Lung (tissue), 12 donors: ENCODE measurements around the gene MFAP4. TPM values are rescaled to one million over a fixed set of nuclear protein-coding genes. Genes with fewer than 3 reads are reported as not detected.

ENCODE experiments used
- ATAC-seq: fragments of 200-7000 bp; cut with Tn5 transposase; one replicate; pipeline ENCODE4 v1.9.1; 2020; ENCODE audit warnings: moderate number of reproducible peaks; ENCODE audit not compliant: insufficient read depth, low FRiP score
- DNase-seq, 3 donors: peaks; one replicate each; pipeline ENCODE4 v3.0.0-alpha.2; 2013 to 2017
- H3K27ac ChIP-seq, 2 donors: one replicate each; pipeline ENCODE4 v1.5.1; 2013; ENCODE audit warnings: mild to moderate bottlenecking in 2 of 2, moderate library complexity in 2 of 2, control low read depth in 1 of 2, inconsistent platforms in 1 of 2, low read depth in 1 of 2, low read length in 1 of 2
- H3K27me3 ChIP-seq, 3 donors: one replicate each; pipeline ENCODE4 v1.5.1; 2013; ENCODE audit warnings: low read length in 2 of 3; ENCODE audit not compliant: control insufficient read depth in 3 of 3, insufficient read depth in 3 of 3
- H3K36me3 ChIP-seq, 4 donors: one replicate each; pipeline ENCODE4 v1.5.1; 2013; ENCODE audit warnings: low read length in 4 of 4, mild to moderate bottlenecking in 1 of 4, moderate library complexity in 1 of 4; ENCODE audit not compliant: control insufficient read depth in 4 of 4, insufficient read depth in 4 of 4
- H3K4me1 ChIP-seq, 5 donors: one replicate each; pipeline ENCODE4 v1.5.1; 2013; ENCODE audit warnings: low read length in 5 of 5, mild to moderate bottlenecking in 2 of 5, moderate library complexity in 1 of 5; ENCODE audit not compliant: control insufficient read depth in 5 of 5, insufficient read depth in 5 of 5
- H3K4me3 ChIP-seq: one replicate; pipeline ENCODE4 v1.5.1; 2013; ENCODE audit warnings: mild to moderate bottlenecking, control low read depth, moderate library complexity
- H3K9ac ChIP-seq, 2 donors: one replicate each; pipeline ENCODE4 v1.5.1; 2013; ENCODE audit warnings: low read length in 2 of 2, control low read depth in 1 of 2; ENCODE audit not compliant: insufficient read depth in 1 of 2
- H3K9me3 ChIP-seq, 4 donors: one replicate each; pipeline ENCODE4 v1.5.1; 2013; ENCODE audit warnings: low read length in 3 of 4, mild to moderate bottlenecking in 1 of 4, moderate library complexity in 1 of 4; ENCODE audit not compliant: control insufficient read depth in 4 of 4, insufficient read depth in 3 of 4
- CTCF ChIP-seq: IDR thresholded peaks from 2 replicates; pipeline ENCODE4 v1.5.1; 2012; ENCODE audit warnings: mild to moderate bottlenecking; ENCODE audit errors: control extremely low read depth, extremely low read depth
- WGBS, 2 donors: extraction: QIAGEN DNeasy Blood & Tissue Kit; methylation state at CpG; one replicate each; pipeline ENCODE4 v1.1.7; 2013; 5-methylcytosine and 5-hydroxymethylcytosine counted together
- polyA plus RNA-seq, 2 donors: library from polyadenylated mRNA; stranded (reverse); fragments of 200-250 nt; gene quantifications; one replicate each; pipeline ENCODE4 v1.2.1, GENCODE V29; 2013
- total RNA-seq, 2 donors: library from RNA; depleted of rRNA in 1 of 2; stranded (reverse); fragments of >200 nt in 1 of 2; gene quantifications; one replicate each; pipeline ENCODE4 v1.2.1, GENCODE V29; 2014 to 2021
- donor health status: control.
- donor health status: control.
- donor health status: Bipolar disorder and iron deficiency.
- donor health status: healthy.
- donor health status: DM: yes; HTN: yes; CAD: no.

MFAP4 gene
- total and polyA plus RNA-seq, 4 donors, result 45.7 to 156 (median 92.2) TPM

GRCh38 chr17:19408346-19408710 lies 21.3 kb upstream of the MFAP4 start:
- DNase-seq, result no peak
- Histone ChIP-seq H3K27ac (no peak overlapping the region), H3K9ac (no peak overlapping the region), H3K36me3 (no peaks in the 10 kb centered on the region), H3K4me1 (peaks cover 0 to 16% (median 0%) of the 10 kb centered on the region in 5 donors), H3K9me3 (no peaks in the 10 kb centered on the region), H3K4me3 (no peak overlapping the region), H3K27me3 (no peaks in the 10 kb centered on the region)
- ATAC-seq, result no peak
- 98% methylated on average over 2 of the region's 2 CpGs for WGBS, 2 donors
- TF ChIP-seq CTCF, result no peak

- no peak overlapping the region for H3K27ac ChIP-seq
- peaks cover 0 to 3% (median 0%) of the 10 kb centered on the region in 4 donors for H3K9me3 ChIP-seq
- no peaks in the 10 kb centered on the region for H3K36me3 ChIP-seq
- ATAC-seq (no peak), DNase-seq (no peak)
- TF ChIP-seq CTCF, result no peak
- H3K4me3 ChIP-seq, result no peak overlapping the region
- H3K27me3 ChIP-seq, result no peaks in the 10 kb centered on the region
- H3K4me1 ChIP-seq, result peaks cover 0 to 22% (median 0%) of the 10 kb centered on the region in 5 donors
- H3K9ac ChIP-seq, result no peak overlapping the region
- 97 to 99% methylated on average over 10 of the region's 10 CpGs for WGBS, 2 donors
Measured at GRCh38 chr17:19407601-19408345, 20.8 kb upstream of the MFAP4 start.

- no peak for TF ChIP-seq CTCF
- Histone ChIP-seq H3K36me3 (no peaks in the 10 kb centered on the region), H3K27me3 (no peaks in the 10 kb centered on the region), H3K9ac (no peak overlapping the region), H3K27ac (no peak overlapping the region), H3K4me3 (no peak overlapping the region), H3K4me1 (peaks cover 0 to 21% (median under 1%) of the 10 kb centered on the region in 5 donors), H3K9me3 (peaks cover 0 to 3% (median 0%) of the 10 kb centered on the region in 4 donors)
- ATAC-seq, result no peak
- WGBS, 2 donors, result 91 to 96% methylated on average over 5 of the region's 5 CpGs
- no peak for DNase-seq
Measured at GRCh38 chr17:19405114-19405513, 18.1 kb upstream of the MFAP4 start.
